Neural progenitor cell (in vitro differentiated cells): ENCODE measurements around the gene KAZN. TPM values are rescaled to one million over a fixed set of nuclear protein-coding genes. Genes with fewer than 3 reads are reported as not detected.

Experiments
- DNase-seq: peaks from one replicate; pipeline ENCODE4 v3.0.0-alpha.2; 2016; ENCODE audit warnings: low spot score
- H2AFZ ChIP-seq: fragments of 200-600 bp; sonication (generic); replicated peaks from 2 replicates; pipeline ENCODE4 v1.6.1; 2016; ENCODE audit warnings: antibody characterized with exemption
- H3F3A ChIP-seq: fragments of 200-600 bp; sonication (generic); 2 replicates; pipeline ENCODE4 v1.6.1; 2016; ENCODE audit warnings: antibody characterized with exemption, low read depth
- H3K27ac ChIP-seq: fragments of 200-600 bp; sonication (generic); 2 replicates; pipeline ENCODE4 v1.5.1; 2016; ENCODE audit warnings: mild to moderate bottlenecking
- H3K27me3 ChIP-seq: fragments of 200-600 bp; sonication (generic); 2 replicates; pipeline ENCODE4 v1.6.1; 2016; ENCODE audit warnings: mild to moderate bottlenecking, moderate library complexity
- H3K36me3 ChIP-seq: fragments of 200-600 bp; sonication (generic); 2 replicates; pipeline ENCODE4 v1.5.1; 2016
- H3K4me1 ChIP-seq: fragments of 200-600 bp; sonication (generic); 2 replicates; pipeline ENCODE4 v1.6.1; 2016; ENCODE audit warnings: mixed run types
- H3K4me2 ChIP-seq: fragments of 200-600 bp; sonication (generic); 2 replicates; pipeline ENCODE4 v1.6.1; 2016
- H3K4me3 ChIP-seq: fragments of 200-600 bp; sonication (generic); 2 replicates; pipeline ENCODE4 v1.5.1; 2016
- H3K79me2 ChIP-seq: fragments of 200-600 bp; sonication (generic); 2 replicates; pipeline ENCODE4 v1.6.1; 2016; ENCODE audit warnings: low read depth
- H3K9ac ChIP-seq: fragments of 200-600 bp; sonication (generic); 2 replicates; pipeline ENCODE4 v1.6.1; 2016
- H3K9me3 ChIP-seq: fragments of 200-600 bp; sonication (generic); 2 replicates; pipeline ENCODE4 v1.5.1; 2016; ENCODE audit warnings: low read depth
- H4K20me1 ChIP-seq: fragments of 200-600 bp; sonication (generic); 2 replicates; pipeline ENCODE4 v1.6.1; 2016; ENCODE audit warnings: low read depth
- H3K27ac Mint-ChIP-seq: 3 replicates; pipeline ENCODE4 v1.8.0; 2021; ENCODE audit warnings: mixed read lengths
- H3K27me3 Mint-ChIP-seq: 2 replicates; pipeline ENCODE4 v1.8.0; 2022; ENCODE audit warnings: low read depth, mild to moderate bottlenecking, inconsistent platforms, moderate library complexity, mixed read lengths; ENCODE audit not compliant: insufficient read depth
- H3K36me3 Mint-ChIP-seq: 3 replicates; pipeline ENCODE4 v1.8.0; 2021; ENCODE audit warnings: mixed read lengths
- H3K4me1 Mint-ChIP-seq: 3 replicates; pipeline ENCODE4 v1.8.0; 2021; ENCODE audit warnings: mixed read lengths
- H3K4me3 Mint-ChIP-seq: 3 replicates; pipeline ENCODE4 v1.8.0; 2021; ENCODE audit warnings: mild to moderate bottlenecking, moderate library complexity, mixed read lengths
- H3K9me3 Mint-ChIP-seq: 3 replicates; pipeline ENCODE4 v1.8.0; 2020; ENCODE audit warnings: mixed read lengths
- EZH2 ChIP-seq: fragments of 200-600 bp; sonication (generic); IDR thresholded peaks from 2 replicates; pipeline ENCODE4 v1.6.1; 2017; ENCODE audit warnings: antibody characterized with exemption, mild to moderate bottlenecking, moderate library complexity
- EZH2phosphoT487 ChIP-seq: fragments of 200-600 bp; sonication (generic); IDR thresholded peaks from 2 replicates; pipeline ENCODE4 v1.6.1; 2017; ENCODE audit warnings: antibody characterized with exemption
- total RNA-seq: library from RNA; depleted of rRNA; stranded (reverse); fragments of >200 nt; gene quantifications from 2 replicates; pipeline ENCODE4 v1.2.3, GENCODE V29; 2015; ENCODE audit warnings: low replicate concordance
- TF ChIP-seq, protein P1 (sequence below): fragments of 200-600 bp; sonication (generic); IDR thresholded peaks from 2 replicates; pipeline ENCODE4 v1.5.1; 2017; ENCODE audit warnings: antibody characterized with exemption, mild to moderate bottlenecking

The KAZN gene
- total RNA-seq, 1 donor from 2014 or later, result 6.1 TPM

DNA sequence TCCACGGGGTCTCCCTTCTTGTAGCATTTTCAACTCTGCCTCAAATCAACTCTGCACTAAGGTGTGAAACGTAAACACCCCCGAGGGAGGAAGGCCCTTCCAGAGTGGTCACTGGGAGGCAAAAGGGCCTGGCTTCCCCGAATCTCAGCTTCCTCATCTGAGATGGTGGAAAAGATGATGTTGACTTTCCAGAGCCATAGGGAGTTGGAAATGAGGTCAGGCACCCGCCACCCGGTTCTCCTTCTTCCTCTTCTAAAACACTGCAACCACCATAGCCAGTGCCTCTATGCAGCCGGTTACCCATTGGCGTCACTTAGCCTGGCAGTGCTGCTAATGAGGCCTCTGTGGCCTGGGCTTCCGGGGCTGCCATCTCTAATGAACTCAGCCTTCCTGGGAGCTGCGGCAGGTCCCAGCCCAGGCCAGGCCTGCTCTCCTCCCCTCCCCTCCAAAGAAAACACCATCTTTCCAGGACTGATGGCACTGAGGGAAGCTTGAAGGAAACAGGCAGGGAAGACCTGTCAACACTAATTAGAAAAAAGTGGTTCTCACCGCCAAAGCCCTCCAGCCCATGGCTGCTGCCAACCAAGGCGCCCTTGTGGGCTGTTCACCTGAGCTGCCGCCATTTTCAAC, 175.0 kb downstream of the KAZN start:
- Mint-ChIP-seq H3K9me3 (peaks cover 3% of the 10 kb centered on the region), H3K4me1 (peaks cover 18% of the 10 kb centered on the region), H3K27me3 (peaks cover 7% of the 10 kb centered on the region), H3K27ac (no peak overlapping the region), H3K4me3 (no peak overlapping the region), H3K36me3 (peaks cover 2% of the 10 kb centered on the region)
- Histone ChIP-seq H4K20me1 (peaks cover 7% of the 10 kb centered on the region), H3F3A (peaks cover 9% of the 10 kb centered on the region), H3K9me3 (no peaks in the 10 kb centered on the region), H3K79me2 (peaks cover 10% of the 10 kb centered on the region), H3K36me3 (no peaks in the 10 kb centered on the region), H3K27ac (no peak overlapping the region), H3K4me1 (peaks cover 24% of the 10 kb centered on the region), H3K4me2 (no peak overlapping the region), H3K4me3 (no peak overlapping the region), H2AFZ (no peak overlapping the region), H3K27me3 (no peaks in the 10 kb centered on the region), H3K9ac (no peak overlapping the region)
- no peak for DNase-seq
- TF ChIP-seq, protein P1, sequence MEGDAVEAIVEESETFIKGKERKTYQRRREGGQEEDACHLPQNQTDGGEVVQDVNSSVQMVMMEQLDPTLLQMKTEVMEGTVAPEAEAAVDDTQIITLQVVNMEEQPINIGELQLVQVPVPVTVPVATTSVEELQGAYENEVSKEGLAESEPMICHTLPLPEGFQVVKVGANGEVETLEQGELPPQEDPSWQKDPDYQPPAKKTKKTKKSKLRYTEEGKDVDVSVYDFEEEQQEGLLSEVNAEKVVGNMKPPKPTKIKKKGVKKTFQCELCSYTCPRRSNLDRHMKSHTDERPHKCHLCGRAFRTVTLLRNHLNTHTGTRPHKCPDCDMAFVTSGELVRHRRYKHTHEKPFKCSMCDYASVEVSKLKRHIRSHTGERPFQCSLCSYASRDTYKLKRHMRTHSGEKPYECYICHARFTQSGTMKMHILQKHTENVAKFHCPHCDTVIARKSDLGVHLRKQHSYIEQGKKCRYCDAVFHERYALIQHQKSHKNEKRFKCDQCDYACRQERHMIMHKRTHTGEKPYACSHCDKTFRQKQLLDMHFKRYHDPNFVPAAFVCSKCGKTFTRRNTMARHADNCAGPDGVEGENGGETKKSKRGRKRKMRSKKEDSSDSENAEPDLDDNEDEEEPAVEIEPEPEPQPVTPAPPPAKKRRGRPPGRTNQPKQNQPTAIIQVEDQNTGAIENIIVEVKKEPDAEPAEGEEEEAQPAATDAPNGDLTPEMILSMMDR, result no peak
- TF ChIP-seq EZH2phosphoT487, result no peak
- no peak for TF ChIP-seq EZH2

DNA sequence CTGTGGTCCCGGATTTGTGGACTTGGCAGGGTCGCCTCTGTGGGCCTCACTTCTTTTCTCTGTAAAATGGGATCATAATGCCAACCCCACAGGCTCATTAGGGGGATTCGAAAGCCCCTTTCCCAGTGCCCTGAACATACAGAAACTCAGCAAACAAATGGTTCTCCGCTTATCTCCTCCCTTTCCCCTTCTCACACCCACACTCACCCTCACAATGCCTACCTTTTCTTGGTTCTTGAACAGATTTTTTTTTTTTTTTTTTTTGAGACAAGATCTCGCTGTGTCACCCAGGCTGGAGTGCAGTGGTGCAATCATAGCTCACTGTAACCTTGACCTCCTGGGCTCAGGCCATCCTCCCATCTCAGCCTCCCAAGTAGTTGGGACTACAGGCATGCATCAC, 175.7 kb downstream of the KAZN start:
- peaks cover 24% of the 10 kb centered on the region for H3K4me1 ChIP-seq
- no peak for TF ChIP-seq EZH2phosphoT487
- peaks cover 8% of the 10 kb centered on the region for H4K20me1 ChIP-seq
- H2AFZ ChIP-seq, result no peak overlapping the region
- H3K36me3 Mint-ChIP-seq, result peaks cover 2% of the 10 kb centered on the region
- no peaks in the 10 kb centered on the region for H3K9me3 ChIP-seq
- H3K4me3 ChIP-seq, result no peak overlapping the region
- peaks cover 24% of the 10 kb centered on the region for H3K4me1 Mint-ChIP-seq
- peaks cover 3% of the 10 kb centered on the region for H3K9me3 Mint-ChIP-seq
- peaks cover 16% of the 10 kb centered on the region for H3F3A ChIP-seq
- H3K9ac ChIP-seq, result no peak overlapping the region
- no peak overlapping the region for H3K4me2 ChIP-seq
- peaks cover 7% of the 10 kb centered on the region for H3K27me3 Mint-ChIP-seq
- H3K79me2 ChIP-seq, result peaks cover 9% of the 10 kb centered on the region
- no peaks in the 10 kb centered on the region for H3K27me3 ChIP-seq
- no peak overlapping the region for H3K4me3 Mint-ChIP-seq
- H3K27ac Mint-ChIP-seq, result no peak overlapping the region
- H3K36me3 ChIP-seq, result no peaks in the 10 kb centered on the region
- no peak for DNase-seq
- no peak overlapping the region for H3K27ac ChIP-seq

DNA sequence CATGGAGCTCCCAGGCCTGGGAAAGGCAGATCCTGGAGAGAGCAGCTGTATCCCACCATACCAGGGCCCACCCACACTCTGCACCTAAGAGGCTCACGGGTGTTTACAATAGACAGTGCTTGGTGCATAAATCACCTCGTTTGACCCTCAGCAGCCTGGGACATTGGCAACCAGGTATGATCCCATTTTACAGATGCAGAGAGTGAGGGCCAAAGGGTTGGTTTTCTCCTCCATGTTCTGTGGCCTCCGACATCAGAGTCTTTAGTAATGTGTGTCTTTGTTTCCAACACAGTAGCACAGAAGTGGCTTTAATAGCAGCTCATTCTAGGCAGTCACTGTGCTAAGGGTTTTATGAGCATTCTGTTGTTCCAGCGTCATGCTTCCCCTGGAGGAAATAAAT, 176.5 kb downstream of the KAZN start:
- Histone ChIP-seq H3K4me2 (no peak overlapping the region), H3K27ac (no peak overlapping the region), H3K27me3 (no peaks in the 10 kb centered on the region), H3K79me2 (peaks cover 1% of the 10 kb centered on the region), H3K36me3 (no peaks in the 10 kb centered on the region), H2AFZ (no peak overlapping the region), H3K4me3 (no peak overlapping the region), H3K4me1 (peaks cover 31% of the 10 kb centered on the region), H3F3A (peaks cover 24% of the 10 kb centered on the region), H3K9ac (no peak overlapping the region), H4K20me1 (peaks cover 15% of the 10 kb centered on the region), H3K9me3 (no peaks in the 10 kb centered on the region)
- Mint-ChIP-seq H3K4me3 (no peak overlapping the region), H3K27me3 (peaks cover 7% of the 10 kb centered on the region), H3K9me3 (peaks cover 3% of the 10 kb centered on the region), H3K36me3 (peaks cover 2% of the 10 kb centered on the region), H3K27ac (no peak overlapping the region), H3K4me1 (peaks cover 31% of the 10 kb centered on the region)
- TF ChIP-seq, protein P1, result no peak
- no peak for TF ChIP-seq EZH2
- TF ChIP-seq EZH2phosphoT487, result no peak
- no peak for DNase-seq

DNA sequence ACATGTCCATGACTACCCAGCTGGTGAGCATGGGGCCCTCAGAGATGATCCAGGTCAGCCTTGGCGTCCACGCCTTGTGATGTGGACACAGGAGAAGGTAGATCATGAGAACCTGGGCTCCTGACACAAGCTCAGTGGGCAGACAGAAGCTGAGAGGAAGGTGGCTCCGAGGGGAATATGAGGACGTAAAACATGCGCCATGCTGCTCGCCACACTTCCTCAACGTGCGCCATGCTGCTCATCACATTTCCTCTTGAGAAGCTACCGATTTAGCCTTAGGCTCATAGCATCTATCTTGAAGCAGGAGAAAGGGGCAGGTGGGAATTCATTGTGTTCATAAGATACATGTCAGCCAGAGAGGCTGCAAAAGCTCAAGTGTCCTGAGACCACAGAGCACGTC, 176.9 kb downstream of the KAZN start:
- Histone ChIP-seq H3K27ac (no peak overlapping the region), H2AFZ (no peak overlapping the region), H3K27me3 (no peaks in the 10 kb centered on the region), H3K79me2 (no peaks in the 10 kb centered on the region), H4K20me1 (peaks cover 20% of the 10 kb centered on the region), H3K4me2 (no peak overlapping the region), H3K36me3 (no peaks in the 10 kb centered on the region), H3F3A (peaks cover 29% of the 10 kb centered on the region), H3K9me3 (no peaks in the 10 kb centered on the region), H3K4me3 (no peak overlapping the region), H3K9ac (no peak overlapping the region), H3K4me1 (peaks cover 36% of the 10 kb centered on the region)
- H3K4me1 Mint-ChIP-seq, result peaks cover 36% of the 10 kb centered on the region
- peaks cover 7% of the 10 kb centered on the region for H3K27me3 Mint-ChIP-seq
- no peak overlapping the region for H3K4me3 Mint-ChIP-seq
- H3K27ac Mint-ChIP-seq, result no peak overlapping the region
- no peak for DNase-seq
- H3K9me3 Mint-ChIP-seq, result peaks cover 3% of the 10 kb centered on the region
- TF ChIP-seq, protein P1, result no peak
- TF ChIP-seq EZH2phosphoT487 (no peak), EZH2 (no peak)
- H3K36me3 Mint-ChIP-seq, result peaks cover 2% of the 10 kb centered on the region
